K562 (cell line): ENCODE data around the gene ARL6IP4. TPM values are rescaled to one million over a fixed set of nuclear protein-coding genes. Genes with fewer than 3 reads are reported as not detected.

Experiments
- ATAC-seq: fragments of 200-7000 bp; cut with Tn5 transposase; 3 replicates; pipeline ENCODE4 v1.9.1; 2020; ENCODE audit warnings: moderate library complexity
- BruUV-seq: library from RNA; stranded (reverse); fragments of 400-500 nt; replicated peaks from 2 replicates; lab custom pipeline; 2021; lab: Mats Ljungman, UMichigan
- CTCF ChIA-PET: fragments of 300-600 bp; formaldehyde crosslinking; extraction: SDS; loops from one replicate; lab custom pipeline; 2021; ENCODE audit warnings: low intra/inter-chr PET ratio; lab: Yijun Ruan, JAX
- POLR2A ChIA-PET: fragments of 300-600, 350-650 bp; sonication (Branson Sonifier 250); formaldehyde crosslinking; extraction: SDS; loops from one replicate; lab custom pipeline; 2021; ENCODE audit warnings: antibody characterized with exemption, inconsistent platforms; lab: Yijun Ruan, JAX
- DNase-seq, 4 experiments: peaks; one replicate each; pipeline versions ENCODE4 v3.0.0 to v3.0.0-alpha.2; 2011 to 2018; ENCODE audit warnings: low spot score in 3 of 4, mixed read lengths in 3 of 4; ENCODE audit errors: extremely low read depth in 1 of 4
- FAIRE-seq: peaks from 2 replicates; lab custom pipeline; 2011; peaks lifted over from hg19 to GRCh38; lab: Jason Lieb, UNC
- H2AFZ ChIP-seq: 2 replicates; pipeline ENCODE4 v1.6.0; 2011; ENCODE audit warnings: low read depth, low read length, control low read depth, inconsistent platforms
- H3K27ac ChIP-seq: fragments of 200-600 bp; 3 replicates; pipeline ENCODE4 v1.8.0; 2011; ENCODE audit warnings: low read depth, mild to moderate bottlenecking, control low read depth, inconsistent platforms, low read length, moderate library complexity, mixed read lengths; ENCODE audit errors: extremely low read depth
- H3K27me3 ChIP-seq, 2 experiments: fragments of 300-600 bp in 1 of 2; 2 replicates in 1 of 2; 3 replicates in 1 of 2; pipeline versions ENCODE4 v1.6.0 to v1.8.0; 2011; ENCODE audit warnings: inconsistent platforms in 2 of 2, low read length in 2 of 2, mild to moderate bottlenecking in 1 of 2, mixed read lengths in 1 of 2, moderate library complexity in 1 of 2; ENCODE audit not compliant: control insufficient read depth in 2 of 2, insufficient read depth in 2 of 2
- H3K36me3 ChIP-seq: fragments of 300-600 bp; 3 replicates; pipeline ENCODE4 v1.8.0; 2011; ENCODE audit warnings: mild to moderate bottlenecking, low read length, inconsistent platforms; ENCODE audit not compliant: control insufficient read depth, insufficient read depth
- H3K4me1 ChIP-seq, 2 experiments: fragments of 200-600 bp in 1 of 2; replicated peaks in 1 of 2; 2 replicates in 1 of 2; 3 replicates in 1 of 2; pipeline versions ENCODE4 v1.5.1 to v1.8.0; 2011; ENCODE audit warnings: inconsistent platforms in 2 of 2, low read length in 2 of 2, mild to moderate bottlenecking in 1 of 2, mixed read lengths in 1 of 2, moderate library complexity in 1 of 2; ENCODE audit not compliant: control insufficient read depth in 2 of 2, insufficient read depth in 2 of 2
- H3K4me2 ChIP-seq: 2 replicates; pipeline ENCODE4 v1.6.1; 2011; ENCODE audit warnings: low read length, control low read depth, inconsistent platforms, mixed read lengths; ENCODE audit not compliant: insufficient read depth
- H3K4me3 ChIP-seq: fragments of 200-600 bp; sonication (generic), shearing (Covaris generic); 2 replicates; pipeline ENCODE4 v1.5.1; 2016; ENCODE audit warnings: control low read depth, inconsistent platforms
- H3K79me2 ChIP-seq: fragments of 200-600 bp; 3 replicates; pipeline ENCODE4 v1.8.0; 2011; ENCODE audit warnings: low read length, inconsistent platforms; ENCODE audit not compliant: control insufficient read depth, insufficient read depth
- H3K9ac ChIP-seq, 2 experiments: 2 replicates each; pipeline versions ENCODE4 v1.6.0 to v1.6.1; 2011; ENCODE audit warnings: low read depth in 2 of 2, low read length in 2 of 2, control low read depth in 1 of 2, inconsistent platforms in 1 of 2, mild to moderate bottlenecking in 1 of 2, mixed read lengths in 1 of 2; ENCODE audit not compliant: insufficient read depth in 1 of 2
- H3K9me1 ChIP-seq: one replicate; pipeline ENCODE4 v1.6.0; 2011; ENCODE audit warnings: inconsistent platforms, mild to moderate bottlenecking, low read length, moderate library complexity; ENCODE audit not compliant: control insufficient read depth, insufficient read depth
- H3K9me3 ChIP-seq: replicated peaks from 2 replicates; pipeline ENCODE4 v1.5.1; 2011; ENCODE audit warnings: low read depth, low read length, inconsistent platforms; ENCODE audit not compliant: control insufficient read depth, insufficient read depth
- H4K20me1 ChIP-seq: replicated peaks from 2 replicates; pipeline ENCODE4 v1.6.1; 2011; ENCODE audit warnings: low read length, inconsistent platforms, mixed read lengths; ENCODE audit not compliant: control insufficient read depth, insufficient read depth
- CCNT2 ChIP-seq: IDR thresholded peaks from 2 replicates; pipeline ENCODE4 v1.6.1; 2011; ENCODE audit warnings: borderline replicate concordance, low read depth, mild to moderate bottlenecking, moderate library complexity, mixed read lengths, low read length; ENCODE audit not compliant: insufficient read length; ENCODE audit errors: extremely low read depth
- HDAC2 ChIP-seq: fragments of 450-650 bp; IDR thresholded peaks from 2 replicates; pipeline ENCODE4 v1.6.1; 2016; ENCODE audit warnings: mild to moderate bottlenecking
- KAT7 ChIP-seq: sonication (generic); formaldehyde crosslinking; IDR thresholded peaks from 2 replicates; pipeline ENCODE4 v1.8.0; 2022; ENCODE audit warnings: missing genetic modification reagents, mild to moderate bottlenecking, borderline replicate concordance
- RFX1 ChIP-seq: fragments of 450-650 bp; IDR thresholded peaks from 2 replicates; pipeline ENCODE4 v1.6.1; 2016; ENCODE audit warnings: mild to moderate bottlenecking, moderate library complexity
- STAT6 ChIP-seq: sonication (generic); formaldehyde crosslinking; IDR thresholded peaks from 2 replicates; pipeline ENCODE4 v1.8.1; 2023; ENCODE audit warnings: mild to moderate bottlenecking, missing genetic modification reagents
- ZFP91 ChIP-seq: sonication (generic); formaldehyde crosslinking; IDR thresholded peaks from 2 replicates; pipeline ENCODE4 v1.8.0; 2022; ENCODE audit warnings: mild to moderate bottlenecking, missing genetic modification reagents
- ZNF197 ChIP-seq: fragments of 200-800 bp; sonication (Bioruptor generic); IDR thresholded peaks from 2 replicates; pipeline ENCODE4 v1.6.1; 2016; ENCODE audit warnings: low read depth, missing genetic modification characterization, missing compliant biosample characterization
- WGBS: fragments of 100-300 bp; shearing (Covaris generic); methylation state at CpG from one replicate; pipeline ENCODE4 v1.1.6; 2016; ENCODE audit warnings: low coverage, mixed read lengths; ENCODE audit not compliant: insufficient coverage; ENCODE audit errors: missing lambda C conversion rate; 5-methylcytosine and 5-hydroxymethylcytosine counted together
- in situ Hi-C: fragments of 300-500 bp; cut with MboI; formaldehyde crosslinking; loops from 4 replicates; pipeline ENCODE4 v1.15.0; 2018; ENCODE audit warnings: inconsistent platforms, mixed read lengths
- intact Hi-C: fragments of 100-400 bp; cut with micrococcal nuclease; formaldehyde crosslinking; loops from 2 replicates; pipeline ENCODE4 v1.14.2; 2022
- polyA plus RNA-seq, 8 experiments: library from polyadenylated mRNA; depleted of rRNA in 4 of 8; stranded (reverse) in 5 of 8; unstranded in 3 of 8; fragments of >200 nt; fragmentation: Nextera tagmentation in 2 of 8; fragmentation: Illumina TruSeq in 1 of 8; extraction: Ambion mirVana in 2 of 8; extraction: Trizol in 1 of 8; gene quantifications; 2 replicates each; pipeline versions ENCODE4 v1.2.1 to v1.2.3, GENCODE V29; 2011 to 2014; ENCODE audit warnings: inconsistent platforms in 1 of 8, missing spikeins in 1 of 8
- total RNA-seq, 7 experiments: library from RNA; depleted of rRNA in 6 of 7; stranded (reverse); fragments of >200 nt in 6 of 7; fragmentation: Illumina TruSeq in 2 of 7; extraction: Trizol in 2 of 7; gene quantifications; 2 replicates each; pipeline versions ENCODE4 v1.2.1 to v1.2.3, GENCODE V29; 2011 to 2021; ENCODE audit warnings: low replicate concordance in 1 of 7

ARL6IP4 gene
- total and polyA plus RNA-seq, 9 of the 15 experiments (the other 6 are each of a cell fraction or from before 2014, with no cell fraction given), result 2.4 to 255 (median 151) TPM

GRCh38 chr12:123022846-123023245, 42.4 kb downstream of the ARL6IP4 start (continued):
- no peak for TF ChIP-seq ZNF197
- no peak for TF ChIP-seq ZFP91 (CRISPR knock-in tag)
- no peak for TF ChIP-seq STAT6 (CRISPR knock-in tag)
- TF ChIP-seq HDAC2, result no peak
- no peak for TF ChIP-seq CCNT2

- intact Hi-C loops (no loop called here), in situ Hi-C loops (no loop called here)
- no peaks in the 10 kb centered on the region; the same call in 2 of the 3 replicates for H3K36me3 ChIP-seq
- H3K27me3 ChIP-seq, result no peaks in the 10 kb centered on the region
- POLR2A ChIA-PET, result interaction anchor here (0.6 to 1.0 kb wide), 3 partner anchors 21 to 518 kb away, joined by 3 to 5 read pairs (median 4); partner anchors contain the start of gene MPHOSPH9
- DNase-seq, result no peak
- ATAC-seq, result no peak
- H3K9ac ChIP-seq, result no peak overlapping the region
- peaks cover 16 to 28% of the 10 kb centered on the region in 2 experiments; a peak in 4 of 5 replicates for H3K4me1 ChIP-seq
- H3K4me3 ChIP-seq, result no peak overlapping the region
- no peaks in the 10 kb centered on the region for H4K20me1 ChIP-seq
- H3K9me3 ChIP-seq, result no peaks in the 10 kb centered on the region
- CTCF ChIA-PET, result no interaction called here
- no peak for FAIRE-seq
- H3K27ac ChIP-seq, result no peak overlapping the region
- H2AFZ ChIP-seq, result no peak overlapping the region
- 33% methylated on average over 9 of the region's 9 CpGs for WGBS
- BruUV-seq, result no TSS peak
- no peaks in the 10 kb centered on the region for H3K9me1 ChIP-seq
- H3K4me2 ChIP-seq, result no peak overlapping the region
- no peaks in the 10 kb centered on the region for H3K79me2 ChIP-seq
- TF ChIP-seq RFX1 (peak; percentile 69), KAT7 (CRISPR knock-in tag) (no peak)
Observed at GRCh38 chr12:123024819-123025391, 44.4 kb downstream of the ARL6IP4 start.
